NOMO-1 treated with DMSO at 0.1 percent for 48 hours (cell line): ENCODE data around the gene MED16.
"Not testable (repeated sequence)": the region's sequence is repeated elsewhere in the genome, so short reads cannot be mapped to it uniquely, and the experiment has no call there.

Experiments used
- DNase-seq: peaks from one replicate; lab custom pipeline; 2025; ENCODE audit not compliant: unreplicated experiment; lab: John Stamatoyannopoulos, UW

MED16 gene

GRCh38 chr19:889662-890295 lies 3.2 kb downstream of the MED16 start:
- DNase-seq = no peak

DNA sequence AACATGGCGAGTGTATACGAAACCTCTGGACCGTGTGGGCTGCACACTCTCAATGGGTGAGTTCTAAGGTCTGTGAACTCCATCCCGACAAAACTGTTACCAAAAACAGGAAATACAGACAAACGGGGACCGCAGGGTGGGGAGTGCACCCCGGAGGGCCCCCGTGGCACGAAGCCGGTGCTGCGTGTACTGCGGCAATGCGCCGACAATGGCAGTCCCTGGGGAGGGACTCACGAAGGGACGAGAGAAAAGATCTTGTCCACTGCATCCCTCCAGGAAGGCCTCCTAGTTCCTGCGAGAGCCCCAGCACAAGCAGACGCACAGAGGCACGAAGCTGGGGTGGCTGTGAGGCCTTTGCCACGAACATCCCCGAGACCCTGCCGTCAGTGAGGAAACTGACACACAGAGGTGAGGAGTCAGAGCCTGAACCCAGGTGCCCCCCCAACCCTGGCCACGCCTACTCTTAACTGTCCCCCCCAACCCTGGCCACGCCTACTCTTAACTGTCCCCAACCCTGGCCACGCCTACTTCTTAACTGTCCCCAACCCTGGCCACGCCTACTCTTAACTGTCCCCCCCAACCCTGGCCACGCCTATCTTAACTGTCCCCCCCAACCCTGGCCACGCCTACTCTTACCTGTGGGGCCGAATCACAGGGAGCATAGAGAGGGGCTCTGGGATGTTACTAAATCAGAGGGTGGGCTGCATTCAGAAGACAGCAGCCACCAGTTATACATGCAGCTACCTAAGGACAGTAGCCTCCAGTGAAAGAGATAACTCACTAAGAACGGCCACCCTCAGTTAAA lies 4.2 kb downstream of the MED16 start:
- DNase-seq = no peak

- no peak for DNase-seq
Measured at GRCh38 chr19:887599-887998, 5.4 kb downstream of the MED16 start.

DNA sequence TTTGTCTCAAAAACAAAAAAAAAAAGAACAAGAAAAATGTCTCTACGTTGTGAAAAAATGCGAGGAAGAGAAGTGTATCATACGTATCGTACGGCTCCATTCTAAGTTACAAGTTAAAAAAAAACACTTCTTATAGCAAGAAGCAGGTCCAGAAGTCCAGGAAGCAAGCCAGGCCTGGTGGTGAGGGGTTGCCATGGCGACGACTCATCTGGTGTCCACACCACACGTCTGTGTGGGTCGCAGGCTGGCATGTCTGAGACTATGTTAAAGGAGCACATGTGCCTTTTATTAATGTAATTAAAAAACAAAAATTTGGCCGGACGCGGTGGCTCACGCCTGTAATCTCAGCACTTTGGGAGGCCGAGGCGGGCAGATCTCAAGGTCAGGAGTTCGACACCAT lies 5.9 kb downstream of the MED16 start:
- DNase-seq = no peak

GRCh38 chr19:885536-886224 lies 7.3 kb downstream of the MED16 start:
- DNase-seq = no peak

- DNase-seq = no peak
Measured at GRCh38 chr19:884420-885211, 8.4 kb downstream of the MED16 start.

DNA sequence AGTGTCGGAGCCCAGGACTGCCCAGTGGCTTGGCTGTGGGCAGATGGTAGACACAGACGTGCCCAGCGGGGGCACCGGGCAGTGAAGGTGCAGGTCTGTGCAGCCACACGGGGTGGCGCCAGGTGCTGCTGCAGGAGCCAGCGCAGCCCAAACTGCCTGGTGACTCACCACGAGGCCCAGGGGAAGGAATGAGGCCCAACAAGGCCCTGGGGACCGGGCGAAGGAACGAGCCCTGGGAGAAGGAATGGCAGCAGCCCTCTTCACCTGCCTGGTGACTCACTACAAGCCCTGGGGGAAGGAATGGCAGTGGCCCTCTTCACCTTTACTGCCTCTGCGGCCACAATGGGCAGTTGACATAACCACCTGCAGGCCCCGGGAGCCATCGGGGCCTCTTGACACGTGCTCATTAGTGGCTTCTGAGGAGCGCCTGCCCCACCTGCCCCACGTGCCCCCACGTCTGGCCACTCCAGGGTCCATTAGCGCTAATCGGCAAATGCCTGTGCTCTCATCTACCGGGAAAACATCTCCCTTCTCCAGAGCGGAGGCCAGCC lies 9.3 kb downstream of the MED16 start:
- no peak for DNase-seq

GRCh38 chr19:882871-883497 lies 10.0 kb downstream of the MED16 start:
- DNase-seq = no peak

DNA sequence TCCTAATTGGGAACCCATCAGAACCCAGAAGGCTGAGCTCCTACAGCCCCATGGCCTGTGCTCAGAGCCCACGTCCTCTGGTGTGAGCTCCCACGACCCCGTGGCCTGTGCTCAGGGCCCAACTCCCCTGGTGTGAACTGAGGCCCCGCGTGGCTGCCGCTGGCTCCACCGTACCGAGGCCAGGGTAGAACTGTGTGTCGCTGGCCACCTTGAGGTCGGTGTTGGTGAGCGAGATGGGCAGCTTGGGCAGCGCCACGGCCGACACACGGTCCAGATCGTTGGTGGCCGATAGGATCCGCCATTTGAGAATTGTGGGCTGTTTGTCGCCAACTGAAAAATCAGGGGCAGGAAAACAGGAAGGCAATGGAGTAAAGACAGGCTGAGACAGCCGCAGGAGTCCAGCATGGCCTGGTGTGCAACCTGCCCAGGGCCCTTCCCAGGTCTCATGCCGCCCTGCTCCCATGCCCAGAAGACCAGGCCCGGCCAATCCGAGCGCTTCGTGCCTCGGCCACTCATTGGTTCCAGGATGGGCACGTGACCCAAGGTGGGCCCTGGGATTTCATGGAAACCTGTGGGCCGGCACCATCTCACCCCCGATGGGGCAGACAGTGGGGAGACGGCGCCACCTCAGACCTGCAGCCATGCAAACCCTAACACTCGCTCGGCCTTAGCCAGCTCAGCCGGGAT lies 11.5 kb downstream of the MED16 start:
- no peak for DNase-seq

DNA sequence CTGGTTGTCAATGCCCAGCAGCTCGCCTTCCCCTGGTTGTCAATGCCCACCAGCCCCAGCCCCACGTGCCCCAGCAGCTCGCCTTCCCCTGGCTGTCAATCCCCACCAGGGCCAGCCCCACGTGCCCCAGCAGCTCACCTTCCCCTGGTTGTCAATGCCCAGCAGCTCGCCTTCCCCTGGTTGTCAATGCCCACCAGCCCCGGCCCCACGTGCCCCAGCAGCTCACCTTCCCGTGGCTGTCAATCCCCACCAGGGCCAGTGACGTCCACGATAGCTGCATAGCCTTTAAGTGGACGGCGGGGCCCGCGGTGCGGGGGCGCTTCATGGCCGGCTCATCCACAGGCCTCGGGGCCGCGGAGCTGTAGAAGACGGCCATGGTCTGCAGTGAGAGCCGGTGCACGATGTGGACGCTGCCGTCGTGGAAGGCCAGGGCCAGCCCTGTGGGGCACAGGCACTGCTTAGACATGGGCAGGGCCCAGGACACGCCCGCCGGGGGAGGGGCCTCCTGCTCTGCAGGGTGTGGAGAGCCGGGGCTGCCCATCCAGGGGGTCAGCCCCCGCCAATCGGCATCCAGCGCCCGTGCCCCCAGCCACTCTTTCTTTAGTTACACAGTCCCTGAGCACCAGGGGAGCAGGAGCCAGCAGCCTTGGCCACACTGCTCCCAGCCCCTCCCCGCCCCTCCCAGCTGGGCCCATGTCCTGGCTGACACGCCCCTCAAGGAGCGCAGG lies 13.1 kb downstream of the MED16 start:
- no peak for DNase-seq

GRCh38 chr19:878751-879561 lies 14.0 kb downstream of the MED16 start:
- DNase-seq = not testable (repeated sequence)

GRCh38 chr19:877992-878660 lies 14.9 kb downstream of the MED16 start:
- not testable (repeated sequence) for DNase-seq

GRCh38 chr19:876780-877314 lies 16.1 kb downstream of the MED16 start:
- DNase-seq = no peak

DNA sequence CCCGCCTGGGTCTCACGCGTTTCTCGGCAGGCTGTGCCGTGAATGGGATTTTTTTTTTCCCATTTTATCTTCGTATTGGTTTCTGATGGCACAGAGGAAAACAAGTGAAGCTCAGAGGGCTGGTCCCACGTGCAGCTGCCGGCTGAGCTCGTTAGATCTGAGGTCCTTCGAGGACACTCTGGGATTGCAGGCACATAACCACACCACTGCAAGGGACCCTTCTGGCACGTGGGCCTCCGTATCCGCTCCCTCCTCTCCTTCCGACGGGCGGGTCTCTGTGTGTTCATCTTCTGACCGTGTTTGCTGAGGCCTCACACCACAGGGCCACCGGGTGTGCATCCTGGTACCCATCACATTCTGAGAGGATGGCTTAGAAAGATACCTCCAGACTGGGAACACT lies 16.9 kb downstream of the MED16 start:
- no peak for DNase-seq

DNA sequence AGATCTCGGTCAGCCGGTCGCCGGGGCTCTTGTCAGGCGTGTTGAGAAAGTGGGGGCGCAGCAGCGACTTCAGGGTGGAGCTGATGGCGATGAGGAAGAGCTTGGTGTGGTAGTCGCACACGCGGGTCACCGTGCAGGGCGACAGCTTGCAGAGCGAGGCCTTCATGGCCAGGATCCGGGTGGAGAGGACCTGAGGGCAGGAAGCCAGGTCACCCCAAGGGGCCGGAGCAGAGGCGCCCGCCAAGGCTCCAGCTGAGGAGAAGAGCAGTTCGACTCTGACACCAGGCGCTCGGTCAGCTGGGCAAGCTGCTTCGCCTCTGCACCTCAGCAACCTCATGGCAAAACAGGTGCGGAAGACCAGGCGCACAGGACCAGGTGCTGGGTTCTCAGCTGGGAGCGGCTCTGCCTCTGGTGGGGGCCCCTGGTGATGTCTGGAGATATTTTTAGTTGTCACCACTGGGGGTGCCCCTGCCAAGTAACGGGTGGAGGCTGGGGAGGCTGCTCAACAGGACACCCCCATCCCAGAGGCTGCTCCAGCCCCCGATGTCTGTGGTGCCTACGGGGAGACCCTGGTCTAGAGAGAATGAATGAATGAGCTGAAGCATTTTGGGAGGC lies 17.6 kb downstream of the MED16 start:
- DNase-seq = no peak

GRCh38 chr19:873561-874041 lies 19.4 kb downstream of the MED16 start:
- DNase-seq = no peak

GRCh38 chr19:873084-873483 lies 19.9 kb downstream of the MED16 start:
- peak; percentile 26 for DNase-seq
